NCI-H128 (cell line): ENCODE results near the gene IPO8.

Experiments
- DNase-seq: peaks from one replicate; lab custom pipeline; 2025; ENCODE audit not compliant: unreplicated experiment; lab: John Stamatoyannopoulos, UW

IPO8 gene

GRCh38 chr12:30695199-30696102 is at the start of gene IPO8:
TSS of gene IPO8 (minus strand) at chr12:30695869. CDS start at chr12:30695647, 222 bp downstream.
- DNase-seq, result peak; percentile 85

- DNase-seq, result no peak
These were observed 48.7 kb upstream of the IPO8 start for GRCh38 chr12:30744321-30744720.

GRCh38 chr12:30740274-30740673 is 44.6 kb upstream of the IPO8 start:
- no peak for DNase-seq

GRCh38 chr12:30739020-30739419 is 43.4 kb upstream of the IPO8 start:
- no peak for DNase-seq

- no peak for DNase-seq
These were observed 37.4 kb upstream of the IPO8 start for GRCh38 chr12:30732954-30733637.

- no peak for DNase-seq
These were observed 34.3 kb upstream of the IPO8 start for GRCh38 chr12:30730011-30730410.

- DNase-seq, result no peak
These were observed 33.9 kb upstream of the IPO8 start for GRCh38 chr12:30729547-30729946.

- DNase-seq, result no peak
These were observed 31.0 kb upstream of the IPO8 start for GRCh38 chr12:30726647-30727046.

- no peak for DNase-seq
These were observed 30.1 kb upstream of the IPO8 start for GRCh38 chr12:30725739-30726138.

GRCh38 chr12:30719060-30719459 is 23.4 kb upstream of the IPO8 start:
- no peak for DNase-seq

- no peak for DNase-seq
These were observed 12.1 kb upstream of the IPO8 start for GRCh38 chr12:30707613-30708342.

- DNase-seq, result no peak
These were observed 10.8 kb upstream of the IPO8 start for GRCh38 chr12:30706476-30706875.

GRCh38 chr12:30701056-30701455 is 5.4 kb upstream of the IPO8 start:
- DNase-seq, result no peak

- no peak for DNase-seq
These were observed 4.7 kb upstream of the IPO8 start for GRCh38 chr12:30700216-30700900.

GRCh38 chr12:30698346-30698745 is 2.7 kb upstream of the IPO8 start:
- no peak for DNase-seq

- DNase-seq, result no peak
These were observed 1.3 kb upstream of the IPO8 start for GRCh38 chr12:30696943-30697342.

- DNase-seq, result no peak
These were observed 817 bp upstream of the IPO8 start for GRCh38 chr12:30696486-30696885.

- no peak for DNase-seq
These were observed 387 bp upstream of the IPO8 start for GRCh38 chr12:30696103-30696408.

- peak; percentile 13 for DNase-seq
These were observed 1.1 kb downstream of the IPO8 start for GRCh38 chr12:30694412-30695198.

GRCh38 chr12:30692470-30692869 is 3.2 kb downstream of the IPO8 start:
- no peak for DNase-seq
